ENCODE results near the gene SRMS. TPM values are rescaled to one million over a fixed set of nuclear protein-coding genes. Genes with fewer than 3 reads are reported as not detected.

The SRMS gene
- total RNA-seq, 1 experiment from 2014 or later, result not detected

DNA sequence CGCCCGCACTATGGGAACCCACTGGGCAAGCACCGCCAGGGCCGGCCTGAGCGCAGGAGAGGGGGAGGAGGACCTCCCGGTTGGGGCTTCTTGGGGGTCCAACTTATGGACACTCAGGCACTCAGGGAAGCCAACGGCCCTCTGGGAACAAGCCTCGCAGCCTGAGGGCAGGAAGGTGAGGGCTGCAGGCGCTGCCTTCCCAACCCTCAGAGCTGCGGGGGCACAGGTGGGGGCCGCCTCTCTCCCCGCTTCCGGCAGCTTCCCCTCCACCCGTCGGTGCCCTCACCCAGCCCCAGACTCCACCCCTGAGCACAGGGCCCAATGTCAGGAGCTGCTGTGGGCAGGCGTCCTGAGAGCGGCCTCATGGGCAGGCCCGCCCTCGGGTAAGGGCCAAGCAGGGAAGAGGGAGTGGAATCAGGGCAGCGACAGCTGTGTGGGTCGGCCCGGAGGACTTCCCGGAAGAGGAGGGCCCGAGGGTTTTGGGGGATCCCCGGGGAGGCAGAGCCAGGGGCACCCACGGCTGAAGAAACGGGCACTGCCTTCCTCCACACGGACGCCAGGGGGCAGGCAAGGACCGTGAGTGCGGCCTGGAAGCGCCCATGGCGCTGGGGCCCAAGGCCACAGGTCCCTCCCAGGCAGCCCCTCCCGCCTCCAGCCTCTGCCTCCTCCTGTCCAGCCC lies 9.9 kb downstream of the SRMS start:
- H3K9me3 ChIP-seq (replicated peaks), result no peaks in the 10 kb centered on the region

GRCh38 chr20:63536997-63537524 lies 10.5 kb downstream of the SRMS start, which contains the start of gene PTK6:
PTK6 (minus strand) TSS chr20:63537376; CDS start chr20:63537314, 62 bp downstream.
- Histone ChIP-seq H3K9me3 (replicated peaks) (no peaks in the 10 kb centered on the region), H3K27ac (no peak within 1 kb of the TSS), H3K27me3 (replicated peaks) (peaks cover 25% of the 10 kb centered on the region), H3K36me3 (no peaks in the 10 kb centered on the region), H3K4me3 (peak within 1 kb of the TSS; percentile 15), H3K4me1 (replicated peaks) (peaks cover 14% of the 10 kb centered on the region)
- no peak for DNase-seq (ENCODE audit: low read depth in 1 of 2, low spot score in 2 of 2)

More for the DNA sequence above, 9.9 kb downstream of the SRMS start:
- Histone ChIP-seq H3K4me3 (peak overlapping the region; percentile 15), H3K27ac (no peak overlapping the region), H3K4me1 (replicated peaks) (peaks cover 14% of the 10 kb centered on the region), H3K36me3 (no peaks in the 10 kb centered on the region), H3K27me3 (replicated peaks) (peaks cover 24% of the 10 kb centered on the region)
- peak; percentile 85 to 86 for DNase-seq (ENCODE audit: low read depth in 1 of 2, low spot score in 2 of 2)

GRCh38 chr20:63536241-63536977 lies 11.1 kb downstream of the SRMS start:
- Histone ChIP-seq H3K9me3 (replicated peaks) (no peaks in the 10 kb centered on the region), H3K36me3 (no peaks in the 10 kb centered on the region), H3K4me1 (replicated peaks) (peaks cover 14% of the 10 kb centered on the region), H3K4me3 (no peak overlapping the region), H3K27ac (no peak overlapping the region), H3K27me3 (replicated peaks) (peaks cover 25% of the 10 kb centered on the region)
- DNase-seq (ENCODE audit: low read depth in 1 of 2, low spot score in 2 of 2), result no peak

GRCh38 chr20:63534831-63535651 lies 12.5 kb downstream of the SRMS start:
- H3K4me1 ChIP-seq (replicated peaks), result peaks cover 7% of the 10 kb centered on the region
- H3K27ac ChIP-seq, result no peak overlapping the region
- no peaks in the 10 kb centered on the region for H3K9me3 ChIP-seq (replicated peaks)
- H3K4me3 ChIP-seq, result no peak overlapping the region
- no peak for DNase-seq (ENCODE audit: low read depth in 1 of 2, low spot score in 2 of 2)
- no peaks in the 10 kb centered on the region for H3K36me3 ChIP-seq
- H3K27me3 ChIP-seq (replicated peaks), result peaks cover 25% of the 10 kb centered on the region

GRCh38 chr20:63534427-63534830 lies 13.1 kb downstream of the SRMS start:
- Histone ChIP-seq H3K36me3 (no peaks in the 10 kb centered on the region), H3K27ac (no peak overlapping the region), H3K9me3 (replicated peaks) (no peaks in the 10 kb centered on the region), H3K4me3 (no peak overlapping the region), H3K4me1 (replicated peaks) (peaks cover 7% of the 10 kb centered on the region), H3K27me3 (replicated peaks) (peaks cover 25% of the 10 kb centered on the region)
- DNase-seq (ENCODE audit: low read depth in 1 of 2, low spot score in 2 of 2), result no peak

DNA sequence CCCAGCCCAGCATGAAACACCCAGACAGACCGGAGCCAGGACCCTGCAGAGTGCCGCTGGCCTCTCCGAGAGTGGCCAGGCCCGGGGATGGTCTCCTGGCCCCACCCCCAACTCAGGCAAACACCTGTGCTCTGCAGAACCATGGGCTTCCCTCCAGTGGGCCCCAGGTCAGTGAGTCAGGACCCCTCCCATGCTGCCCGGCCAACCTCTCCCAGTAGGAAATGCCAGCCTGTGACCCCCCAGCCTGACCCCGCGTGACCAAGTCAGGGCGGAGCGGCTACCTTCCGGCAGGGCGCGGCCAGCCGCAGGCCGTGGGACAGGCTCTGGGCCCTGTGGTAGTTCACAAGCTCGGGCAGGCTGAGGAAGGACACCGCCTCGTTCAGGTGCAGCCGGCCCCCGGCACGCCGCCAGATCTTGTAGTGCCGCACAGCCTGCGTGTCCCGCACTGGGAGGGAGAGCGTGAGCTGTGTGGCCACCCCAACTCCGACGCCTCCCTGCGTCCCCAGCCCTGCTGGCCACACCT lies 13.6 kb downstream of the SRMS start:
- H3K4me1 ChIP-seq (replicated peaks), result peaks cover 7% of the 10 kb centered on the region
- no peaks in the 10 kb centered on the region for H3K9me3 ChIP-seq (replicated peaks)
- H3K36me3 ChIP-seq, result no peaks in the 10 kb centered on the region
- H3K27me3 ChIP-seq (replicated peaks), result peaks cover 25% of the 10 kb centered on the region
- no peak overlapping the region for H3K4me3 ChIP-seq
- H3K27ac ChIP-seq, result no peak overlapping the region
- DNase-seq (ENCODE audit: low read depth in 1 of 2, low spot score in 2 of 2), result no peak

- Histone ChIP-seq H3K4me1 (replicated peaks) (peaks cover 7% of the 10 kb centered on the region), H3K9me3 (replicated peaks) (no peaks in the 10 kb centered on the region), H3K27ac (no peak overlapping the region), H3K36me3 (no peaks in the 10 kb centered on the region), H3K4me3 (no peak overlapping the region), H3K27me3 (replicated peaks) (peaks cover 25% of the 10 kb centered on the region)
- no peak for DNase-seq (ENCODE audit: low read depth in 1 of 2, low spot score in 2 of 2)
These were observed 14.2 kb downstream of the SRMS start for GRCh38 chr20:63533388-63533787.

GRCh38 chr20:63532449-63532971 lies 15.0 kb downstream of the SRMS start:
- Histone ChIP-seq H3K9me3 (replicated peaks) (no peaks in the 10 kb centered on the region), H3K27ac (no peak overlapping the region), H3K36me3 (no peaks in the 10 kb centered on the region), H3K4me1 (replicated peaks) (peaks cover 2% of the 10 kb centered on the region), H3K4me3 (no peak overlapping the region), H3K27me3 (replicated peaks) (peaks cover 25% of the 10 kb centered on the region)
- DNase-seq (ENCODE audit: low read depth in 1 of 2, low spot score in 2 of 2), result no peak

GRCh38 chr20:63531686-63532448 lies 15.7 kb downstream of the SRMS start:
- Histone ChIP-seq H3K27ac (no peak overlapping the region), H3K27me3 (replicated peaks) (peaks cover 25% of the 10 kb centered on the region), H3K4me3 (no peak overlapping the region), H3K36me3 (no peaks in the 10 kb centered on the region), H3K4me1 (replicated peaks) (no peaks in the 10 kb centered on the region), H3K9me3 (replicated peaks) (no peaks in the 10 kb centered on the region)
- no peak for DNase-seq (ENCODE audit: low read depth in 1 of 2, low spot score in 2 of 2)

DNA sequence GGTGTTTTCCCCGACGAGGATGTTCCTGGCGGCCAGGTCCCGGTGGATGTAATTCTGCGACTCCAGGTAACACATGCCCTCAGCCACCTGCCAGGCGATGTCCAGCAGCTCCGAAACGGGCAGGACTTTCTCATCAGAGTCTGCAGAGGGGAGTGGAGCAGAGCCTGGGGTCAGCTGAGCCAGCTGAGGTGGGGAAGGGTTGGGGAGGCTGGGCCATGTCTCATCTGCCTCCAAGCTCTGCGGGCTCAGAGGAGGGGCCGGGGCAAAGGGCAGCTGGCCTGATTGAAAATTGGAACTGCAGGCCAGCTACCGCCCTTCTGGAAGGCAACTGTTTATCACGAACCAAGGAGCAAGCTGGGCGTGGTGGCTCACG lies 16.8 kb downstream of the SRMS start:
- Histone ChIP-seq H3K4me1 (replicated peaks) (no peaks in the 10 kb centered on the region), H3K4me3 (no peak overlapping the region), H3K36me3 (no peaks in the 10 kb centered on the region), H3K27me3 (replicated peaks) (peaks cover 25% of the 10 kb centered on the region), H3K27ac (no peak overlapping the region), H3K9me3 (replicated peaks) (no peaks in the 10 kb centered on the region)
- no peak for DNase-seq (ENCODE audit: low read depth in 1 of 2, low spot score in 2 of 2)

DNA sequence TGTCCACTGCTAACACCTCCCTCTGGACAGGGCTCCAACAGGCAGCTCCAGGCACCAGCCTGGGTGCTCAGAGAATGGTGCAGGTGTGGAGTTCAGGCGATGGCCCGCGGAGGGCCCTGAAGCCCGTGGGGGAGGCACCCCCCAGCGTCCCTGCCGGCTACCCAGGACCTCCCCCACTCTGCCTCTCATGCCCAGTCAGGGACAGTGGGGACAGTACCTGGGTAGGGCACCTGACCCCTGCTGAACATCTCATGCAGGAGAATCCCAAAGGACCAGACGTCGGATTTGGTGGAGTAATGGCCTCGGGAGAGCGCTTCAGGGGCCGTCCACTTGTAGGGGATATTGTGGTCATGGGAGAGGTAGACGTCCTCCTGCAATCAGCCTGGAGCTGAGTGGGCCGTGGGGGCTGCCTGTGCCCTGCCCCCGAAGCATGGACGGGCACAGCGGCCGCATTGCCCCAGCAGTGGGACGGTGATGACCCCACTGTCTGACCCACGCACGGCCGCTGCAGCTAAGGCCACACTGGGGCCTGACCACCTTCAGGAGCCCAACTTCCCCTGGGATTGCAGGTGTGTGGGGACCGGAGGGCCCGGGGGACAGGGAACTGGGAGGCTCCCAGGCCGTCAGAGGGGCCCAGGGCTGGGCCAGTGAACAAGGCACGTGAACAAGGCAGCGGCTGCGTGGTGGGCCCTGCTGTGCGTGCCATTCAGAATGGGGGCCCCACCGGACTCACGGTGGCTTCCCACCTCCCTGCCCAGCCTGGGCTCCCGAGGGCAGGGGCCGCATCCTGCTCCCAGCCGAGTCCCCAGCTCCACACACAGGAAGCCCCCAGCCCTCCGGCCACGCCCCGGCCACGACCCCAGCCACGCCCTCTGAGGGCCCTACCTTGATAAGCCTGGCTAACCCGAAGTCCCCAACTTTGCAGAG lies 17.4 kb downstream of the SRMS start:
- no peak overlapping the region for H3K4me3 ChIP-seq
- no peaks in the 10 kb centered on the region for H3K4me1 ChIP-seq (replicated peaks)
- H3K27ac ChIP-seq, result no peak overlapping the region
- no peaks in the 10 kb centered on the region for H3K9me3 ChIP-seq (replicated peaks)
- DNase-seq (ENCODE audit: low read depth in 1 of 2, low spot score in 2 of 2), result no peak
- H3K27me3 ChIP-seq (replicated peaks), result peaks cover 22% of the 10 kb centered on the region
- no peaks in the 10 kb centered on the region for H3K36me3 ChIP-seq
